ENCODE measurements around the gene ACAP3.

GRCh38 chr1:1322418-1322817 lies 14.7 kb upstream of the ACAP3 start:
- TF ChIP-seq CTCF (IDR thresholded peaks at IDR 0.05) (no peak), EZH2phosphoT487 (IDR thresholded peaks at IDR 0.05) (no peak)

Data from neural progenitor cell (in vitro differentiated cells).